CD4-positive, alpha-beta memory T cell (primary cell): ENCODE results near the gene MZT2A. TPM values are rescaled to one million over a fixed set of nuclear protein-coding genes. Genes with fewer than 3 reads are reported as not detected.
A peak's percentile ranks its signal among the peaks of the same experiment; 100 is the strongest.
"Not testable (repeated sequence)": the region's sequence is repeated elsewhere in the genome, so short reads cannot be mapped to it uniquely, and the experiment has no call there.

ENCODE experiments used
- CTCF ChIA-PET: fragments of 350-600 bp; sonication (Branson Sonifier 250); formaldehyde crosslinking; loops from one replicate; lab custom pipeline; 2021; ENCODE audit warnings: inconsistent platforms; ENCODE audit not compliant: partially characterized antibody; lab: Charles Lee
- POLR2A ChIA-PET: fragments of 350-600 bp; sonication (Branson Sonifier 250); formaldehyde crosslinking; loops from one replicate; lab custom pipeline; 2021; ENCODE audit not compliant: partially characterized antibody; lab: Charles Lee
- DNase-seq, 5 donors: peaks; one replicate each; pipeline versions ENCODE4 v3.0.0 to v3.0.0-alpha.2; 2020 to 2022; ENCODE audit warnings: mixed read lengths in 1 of 5
- H3K27ac ChIP-seq: one replicate; pipeline ENCODE4 v1.7.0; 2013; ENCODE audit warnings: low read depth, low read length
- H3K27me3 ChIP-seq: 2 replicates; pipeline ENCODE4 v1.7.0; 2013; ENCODE audit warnings: mild to moderate bottlenecking, low read length, moderate library complexity; ENCODE audit not compliant: insufficient read depth
- H3K36me3 ChIP-seq: 2 replicates; pipeline ENCODE4 v1.7.0; 2013; ENCODE audit warnings: mild to moderate bottlenecking, low read length, moderate library complexity; ENCODE audit not compliant: insufficient read depth
- H3K4me1 ChIP-seq: 2 replicates; pipeline ENCODE4 v1.7.0; 2013; ENCODE audit warnings: mild to moderate bottlenecking, low read length, moderate library complexity; ENCODE audit not compliant: insufficient read depth
- H3K4me3 ChIP-seq, 2 donors: one replicate each; pipeline ENCODE4 v1.7.0; 2013; ENCODE audit warnings: low read length in 2 of 2, mild to moderate bottlenecking in 1 of 2
- H3K9me3 ChIP-seq, 2 donors: one replicate each; pipeline ENCODE4 v1.7.0; 2013; ENCODE audit warnings: low read length in 2 of 2, control low read depth in 1 of 2; ENCODE audit not compliant: control insufficient read depth in 1 of 2
- H3K27ac Mint-ChIP-seq, 7 donors: one replicate each; pipeline ENCODE4 v1.8.0; 2020 to 2021; ENCODE audit warnings: mixed read lengths in 7 of 7, mild to moderate bottlenecking in 6 of 7, inconsistent platforms in 3 of 7, moderate library complexity in 3 of 7
- H3K27me3 Mint-ChIP-seq, 2 donors: one replicate each; pipeline ENCODE4 v1.8.0; 2020 to 2021; ENCODE audit warnings: mixed read lengths in 2 of 2
- H3K36me3 Mint-ChIP-seq, 2 donors: one replicate each; pipeline ENCODE4 v1.8.0; 2020 to 2021; ENCODE audit warnings: mixed read lengths in 2 of 2, inconsistent platforms in 1 of 2, mild to moderate bottlenecking in 1 of 2
- H3K4me1 Mint-ChIP-seq, 4 donors: one replicate each; pipeline ENCODE4 v1.8.0; 2020 to 2021; ENCODE audit warnings: mixed read lengths in 4 of 4, mild to moderate bottlenecking in 1 of 4
- H3K4me3 Mint-ChIP-seq, 8 donors: one replicate each; pipeline ENCODE4 v1.8.0; 2020 to 2021; ENCODE audit warnings: mixed read lengths in 8 of 8, mild to moderate bottlenecking in 7 of 8, moderate library complexity in 6 of 8, inconsistent platforms in 3 of 8
- H3K9me3 Mint-ChIP-seq, 8 donors: one replicate each; pipeline ENCODE4 v1.8.0; 2020 to 2021; ENCODE audit warnings: mixed read lengths in 8 of 8, mild to moderate bottlenecking in 5 of 8, inconsistent platforms in 3 of 8, moderate library complexity in 1 of 8
- intact Hi-C: fragments of 100-400 bp; cut with micrococcal nuclease; formaldehyde crosslinking; loops from one replicate; pipeline ENCODE4 v1.15.1; 2023
- polyA plus RNA-seq, 2 donors: library from polyadenylated mRNA; unstranded; fragments of 300-500 nt; fragmentation: Illumina TruSeq; gene quantifications; one replicate each; pipeline ENCODE4 v1.2.3, GENCODE V29; 2021
- total RNA-seq, 2 experiments: library from RNA; stranded (reverse); gene quantifications; one replicate each; pipeline ENCODE4 v1.2.3, GENCODE V29; 2021

The MZT2A gene
- total and polyA plus RNA-seq, 4 experiments from 2014 or later: 97.6 to 126 (median 112) TPM

- H3K36me3 ChIP-seq, H3K4me3 Mint-ChIP-seq, H3K4me3 ChIP-seq, CTCF ChIA-PET, H3K27me3 ChIP-seq, H3K4me1 ChIP-seq, H3K36me3 Mint-ChIP-seq, intact Hi-C loops, DNase-seq, H3K27me3 Mint-ChIP-seq, H3K4me1 Mint-ChIP-seq, H3K9me3 ChIP-seq, H3K27ac ChIP-seq, H3K9me3 Mint-ChIP-seq, POLR2A ChIA-PET: not testable (repeated sequence)
- H3K27ac Mint-ChIP-seq: peak overlapping the region in 1 of 7 donors; percentile 4
These were observed 20.6 kb downstream of the MZT2A start for GRCh38 chr2:131471624-131472023.

GRCh38 chr2:131470944-131471343 is 21.3 kb downstream of the MZT2A start:
- H3K36me3 ChIP-seq, H3K27me3 ChIP-seq, H3K9me3 ChIP-seq, POLR2A ChIA-PET, H3K9me3 Mint-ChIP-seq, H3K4me3 Mint-ChIP-seq, H3K36me3 Mint-ChIP-seq, CTCF ChIA-PET, DNase-seq, H3K4me1 Mint-ChIP-seq, H3K27ac ChIP-seq, intact Hi-C loops, H3K27ac Mint-ChIP-seq, H3K4me3 ChIP-seq, H3K27me3 Mint-ChIP-seq, H3K4me1 ChIP-seq: not testable (repeated sequence)

- H3K4me3 ChIP-seq, H3K27me3 ChIP-seq, H3K9me3 Mint-ChIP-seq, H3K36me3 Mint-ChIP-seq, CTCF ChIA-PET, intact Hi-C loops, H3K4me1 Mint-ChIP-seq, H3K36me3 ChIP-seq, POLR2A ChIA-PET, H3K4me3 Mint-ChIP-seq, H3K27ac Mint-ChIP-seq, H3K27me3 Mint-ChIP-seq, H3K27ac ChIP-seq, H3K4me1 ChIP-seq, H3K9me3 ChIP-seq, DNase-seq: not testable (repeated sequence)
These were observed 24.5 kb downstream of the MZT2A start for GRCh38 chr2:131467722-131468121.

- intact Hi-C loops, H3K9me3 Mint-ChIP-seq, H3K9me3 ChIP-seq, H3K27ac ChIP-seq, H3K27ac Mint-ChIP-seq, H3K4me1 Mint-ChIP-seq, H3K4me1 ChIP-seq, DNase-seq, CTCF ChIA-PET, POLR2A ChIA-PET, H3K36me3 Mint-ChIP-seq, H3K4me3 Mint-ChIP-seq, H3K4me3 ChIP-seq, H3K36me3 ChIP-seq, H3K27me3 ChIP-seq: not testable (repeated sequence)
- H3K27me3 Mint-ChIP-seq: peaks cover 14 to 30% of the 10 kb centered on the region in 2 donors
These were observed 37.3 kb downstream of the MZT2A start for GRCh38 chr2:131454914-131455313.

- POLR2A ChIA-PET, H3K27me3 ChIP-seq, DNase-seq, H3K4me1 Mint-ChIP-seq, H3K27ac Mint-ChIP-seq, CTCF ChIA-PET, H3K36me3 ChIP-seq, H3K4me1 ChIP-seq, H3K27ac ChIP-seq, H3K4me3 Mint-ChIP-seq, intact Hi-C loops, H3K9me3 ChIP-seq, H3K36me3 Mint-ChIP-seq, H3K9me3 Mint-ChIP-seq, H3K4me3 ChIP-seq: not testable (repeated sequence)
- peaks cover 9 to 20% of the 10 kb centered on the region in 2 donors for H3K27me3 Mint-ChIP-seq
These were observed 40.8 kb downstream of the MZT2A start for GRCh38 chr2:131451265-131451949.

GRCh38 chr2:131447981-131448380 is 44.2 kb downstream of the MZT2A start:
- DNase-seq, H3K4me1 ChIP-seq, intact Hi-C loops, H3K27ac ChIP-seq, CTCF ChIA-PET, H3K4me1 Mint-ChIP-seq, H3K27me3 ChIP-seq, POLR2A ChIA-PET, H3K9me3 Mint-ChIP-seq, H3K4me3 ChIP-seq, H3K36me3 ChIP-seq, H3K4me3 Mint-ChIP-seq, H3K9me3 ChIP-seq, H3K36me3 Mint-ChIP-seq: not testable (repeated sequence)
- H3K27ac Mint-ChIP-seq: peak overlapping the region in 1 of 7 donors; percentile 46
- peaks cover 5 to 16% of the 10 kb centered on the region in 2 donors for H3K27me3 Mint-ChIP-seq

GRCh38 chr2:131445896-131446295 is 46.3 kb downstream of the MZT2A start:
- H3K4me3 ChIP-seq: no peak overlapping the region
- intact Hi-C loops: no loop called here
- H3K27ac ChIP-seq: no peak overlapping the region
- H3K9me3 Mint-ChIP-seq: no peaks in the 10 kb centered on the region
- no peak for DNase-seq
- H3K36me3 ChIP-seq: no peaks in the 10 kb centered on the region
- H3K36me3 Mint-ChIP-seq: no peaks in the 10 kb centered on the region
- peaks cover 7 to 10% of the 10 kb centered on the region in 2 donors for H3K27me3 Mint-ChIP-seq
- no peaks in the 10 kb centered on the region for H3K4me1 ChIP-seq
- no peaks in the 10 kb centered on the region for H3K4me1 Mint-ChIP-seq
- ChIA-PET POLR2A (no interaction called here), CTCF (no interaction called here)
- H3K27ac Mint-ChIP-seq: no peak overlapping the region
- no peaks in the 10 kb centered on the region for H3K27me3 ChIP-seq
- no peak overlapping the region for H3K4me3 Mint-ChIP-seq
- no peaks in the 10 kb centered on the region for H3K9me3 ChIP-seq

GRCh38 chr2:131445515-131445797 is 46.7 kb downstream of the MZT2A start:
- CTCF ChIA-PET, POLR2A ChIA-PET, H3K27ac Mint-ChIP-seq, DNase-seq, H3K9me3 Mint-ChIP-seq, H3K4me1 Mint-ChIP-seq, intact Hi-C loops, H3K36me3 ChIP-seq, H3K9me3 ChIP-seq, H3K4me1 ChIP-seq, H3K27ac ChIP-seq, H3K36me3 Mint-ChIP-seq, H3K4me3 Mint-ChIP-seq, H3K4me3 ChIP-seq, H3K27me3 ChIP-seq: not testable (repeated sequence)
- peaks cover 7 to 10% of the 10 kb centered on the region in 2 donors for H3K27me3 Mint-ChIP-seq
